Gastroesophageal sphincter (tissue), 4 donors: ENCODE measurements around the gene PARD3. TPM values are rescaled to one million over a fixed set of nuclear protein-coding genes. Genes with fewer than 3 reads are reported as not detected.

Source experiments
- ATAC-seq: fragments of 150-250 bp; one replicate; pipeline ENCODE4 v1.9.1; 2016; ENCODE audit warnings: mild to moderate bottlenecking, moderate library complexity
- H3K27ac ChIP-seq, 4 donors: fragments of 200-600 bp; sonication (generic) in 3 of 4; 1 replicate in 3 of 4; 2 replicates in 1 of 4; pipeline ENCODE4 v1.5.1; 2016 to 2019
- H3K27me3 ChIP-seq: fragments of 200-600 bp; sonication (generic); one replicate; pipeline ENCODE4 v1.5.1; 2019
- H3K36me3 ChIP-seq, 2 donors: fragments of 200-600 bp; sonication (generic); one replicate each; pipeline ENCODE4 v1.5.1; 2019; ENCODE audit warnings: control low read depth in 1 of 2
- H3K4me1 ChIP-seq, 3 donors: fragments of 200-600 bp; sonication (generic); 1 replicate in 2 of 3; 2 replicates in 1 of 3; pipeline ENCODE4 v1.5.1; 2016 to 2019; ENCODE audit warnings: control low read depth in 2 of 3
- H3K4me3 ChIP-seq, 2 donors: fragments of 200-600 bp; sonication (generic); one replicate each; pipeline ENCODE4 v1.5.1; 2019; ENCODE audit warnings: mild to moderate bottlenecking in 1 of 2, moderate library complexity in 1 of 2
- H3K9me3 ChIP-seq, 3 donors: fragments of 200-600 bp; sonication (generic); one replicate each; pipeline ENCODE4 v1.5.1; 2017 to 2019; ENCODE audit warnings: control low read depth in 2 of 3
- CTCF ChIP-seq, 4 experiments: fragments of 200-600 bp in 2 of 4; fragments of 450-650 bp in 2 of 4; sonication (generic) in 1 of 4; IDR thresholded peaks; one replicate each; pipeline ENCODE4 v1.5.1; 2017 to 2019; ENCODE audit warnings: antibody characterized with exemption in 4 of 4, mild to moderate bottlenecking in 2 of 4, moderate library complexity in 2 of 4
- EP300 ChIP-seq: sonication (generic); formaldehyde crosslinking; IDR thresholded peaks from one replicate; pipeline ENCODE4 v1.6.1; 2017; ENCODE audit warnings: antibody characterized with exemption, mild to moderate bottlenecking
- POLR2A ChIP-seq, 2 donors: fragments of 450-650 bp; IDR thresholded peaks; one replicate each; pipeline ENCODE4 v1.6.1; 2017; ENCODE audit warnings: antibody characterized with exemption in 2 of 2, mild to moderate bottlenecking in 2 of 2, moderate library complexity in 1 of 2
- POLR2AphosphoS5 ChIP-seq: sonication (generic); formaldehyde crosslinking; IDR thresholded peaks from one replicate; pipeline ENCODE4 v1.6.1; 2017; ENCODE audit warnings: antibody characterized with exemption
- WGBS, 2 donors: methylation state at CpG; one replicate each; pipeline ENCODE4 v1.1.5; 2018; ENCODE audit warnings: low coverage in 1 of 2; 5-methylcytosine and 5-hydroxymethylcytosine counted together
- total RNA-seq, 4 donors: library from RNA; depleted of rRNA; stranded (reverse); fragments of >200 nt; gene quantifications; one replicate each; pipeline ENCODE4 v1.1.0, GENCODE V29; 2016

The PARD3 gene
- total RNA-seq, 4 donors from 2014 or later: 101 to 127 (median 115) TPM

GRCh38 chr10:34760606-34761005 lies 54.5 kb downstream of the PARD3 start:
- 45 to 69% methylated on average over 1 of the region's 1 CpG for WGBS, 2 donors
- no peak for ATAC-seq
- Histone ChIP-seq H3K36me3 (no peaks in the 10 kb centered on the region), H3K4me1 (peaks cover 7 to 90% (median 13%) of the 10 kb centered on the region in 3 donors), H3K4me3 (no peak overlapping the region), H3K27ac (no peak overlapping the region), H3K27me3 (no peaks in the 10 kb centered on the region), H3K9me3 (no peaks in the 10 kb centered on the region)
- no peak for TF ChIP-seq EP300
- no peak for TF ChIP-seq CTCF (IDR thresholded peaks at IDR 0.05)
- no peak for TF ChIP-seq POLR2A (IDR thresholded peaks at IDR 0.05)
- TF ChIP-seq POLR2AphosphoS5: no peak

- Histone ChIP-seq H3K36me3 (no peaks in the 10 kb centered on the region), H3K4me3 (no peak overlapping the region), H3K27me3 (no peaks in the 10 kb centered on the region), H3K27ac (no peak overlapping the region), H3K4me1 (peaks cover 5 to 90% (median 8%) of the 10 kb centered on the region in 3 donors), H3K9me3 (no peaks in the 10 kb centered on the region)
- TF ChIP-seq POLR2AphosphoS5 (no peak), CTCF (IDR thresholded peaks at IDR 0.05) (no peak), POLR2A (IDR thresholded peaks at IDR 0.05) (no peak), EP300 (no peak)
- WGBS, 2 donors: 81 to 82% methylated on average over 3 to 6 of the region's 6 CpGs
- no peak for ATAC-seq
Measured at GRCh38 chr10:34759837-34760215, 55.3 kb downstream of the PARD3 start.

- no peak overlapping the region for H3K27ac ChIP-seq
Measured at GRCh38 chr10:34759161-34759836, 55.8 kb downstream of the PARD3 start.

DNA sequence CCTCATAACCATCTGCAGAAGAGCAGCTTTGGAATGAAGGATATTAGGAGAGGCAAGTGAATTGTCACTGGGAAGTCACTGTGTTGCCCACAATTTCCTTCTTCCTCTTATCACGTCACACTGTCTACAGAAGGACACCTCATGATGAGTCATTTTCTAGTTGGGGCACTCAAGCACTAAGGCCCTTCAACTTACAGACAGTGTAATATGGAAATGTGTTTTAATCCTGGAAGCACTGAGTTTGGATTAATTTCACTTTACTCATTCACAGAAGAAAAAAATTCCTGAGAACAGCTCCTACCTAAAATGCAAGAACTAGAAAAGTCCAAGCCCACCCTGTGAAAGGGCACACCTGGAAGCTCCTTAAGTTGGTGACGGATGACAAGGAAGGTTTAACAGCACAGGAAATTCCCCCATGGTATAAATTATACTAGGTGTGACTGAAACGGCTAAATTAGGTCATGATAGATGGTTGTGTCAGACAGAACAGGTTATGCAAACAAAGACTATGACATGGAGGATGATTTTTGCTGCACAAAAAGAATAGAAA lies 56.6 kb downstream of the PARD3 start:
- H3K27ac ChIP-seq: peak overlapping the region in 2 of 4 donors; percentile 16 to 49
- H3K9me3 ChIP-seq: no peaks in the 10 kb centered on the region

More at GRCh38 chr10:34759161-34759836, 55.8 kb downstream of the PARD3 start:
- ATAC-seq: no peak
- Histone ChIP-seq H3K27me3 (no peaks in the 10 kb centered on the region), H3K4me3 (no peak overlapping the region), H3K36me3 (no peaks in the 10 kb centered on the region), H3K4me1 (peaks cover 5 to 90% (median 10%) of the 10 kb centered on the region in 3 donors), H3K9me3 (no peaks in the 10 kb centered on the region)
- no peak for TF ChIP-seq POLR2A (IDR thresholded peaks at IDR 0.05)
- TF ChIP-seq CTCF (IDR thresholded peaks at IDR 0.05): no peak
- no peak for TF ChIP-seq POLR2AphosphoS5
- TF ChIP-seq EP300: no peak
- 83 to 91% methylated on average over 7 to 9 of the region's 9 CpGs for WGBS, 2 donors

More for the DNA sequence above, 56.6 kb downstream of the PARD3 start:
- ATAC-seq: no peak
- Histone ChIP-seq H3K4me1 (peaks cover 7 to 90% (median 14%) of the 10 kb centered on the region in 3 donors), H3K4me3 (no peak overlapping the region), H3K27me3 (no peaks in the 10 kb centered on the region), H3K36me3 (no peaks in the 10 kb centered on the region)
- WGBS, 2 donors: 41 to 43% methylated on average over 3 of the region's 3 CpGs
- TF ChIP-seq POLR2AphosphoS5 (no peak), POLR2A (IDR thresholded peaks at IDR 0.05) (no peak), EP300 (no peak), CTCF (IDR thresholded peaks at IDR 0.05) (no peak)
